ENCODE results near the gene DIDO1.
"Not testable (repeated sequence)": the region's sequence is repeated elsewhere in the genome, so short reads cannot be mapped to it uniquely, and the experiment has no call there.

DIDO1 gene

DNA sequence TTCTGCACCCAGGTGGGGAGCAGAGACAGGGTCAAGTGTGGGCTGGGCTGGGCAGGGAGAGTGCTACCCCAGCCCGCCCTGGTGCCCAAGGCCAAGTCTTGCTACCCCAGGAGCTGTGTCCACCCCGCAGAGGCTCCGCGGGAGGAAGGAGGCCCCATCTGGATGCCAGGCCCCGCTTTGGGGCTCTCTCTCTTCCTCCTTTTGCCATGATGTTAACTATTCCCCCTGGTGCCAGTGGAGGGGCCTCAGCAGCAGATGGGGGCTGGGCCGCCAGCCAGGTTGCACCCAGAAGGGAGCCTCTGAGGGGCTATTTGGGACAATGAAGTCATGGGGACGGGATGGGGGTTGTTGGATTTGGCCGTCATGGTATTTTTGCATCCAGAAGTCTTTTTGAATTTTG is 35.5 kb upstream of the DIDO1 start:
- Histone ChIP-seq H3K9me3 (ENCODE audit: control insufficient read depth, low read length) (no peaks in the 10 kb centered on the region), H3K4me1 (ENCODE audit: control insufficient read depth, insufficient read depth, low read length, poor library complexity, severe bottlenecking) (no peaks in the 10 kb centered on the region), H3K27ac (ENCODE audit: low read depth, low read length, severe bottlenecking) (no peak overlapping the region), H3K36me3 (ENCODE audit: control insufficient read depth, insufficient read depth, low read length) (no peaks in the 10 kb centered on the region), H3K4me3 (ENCODE audit: extremely low read depth, insufficient read depth, low read length, poor library complexity, severe bottlenecking) (no peak overlapping the region)
- WGBS, 2 experiments (ENCODE audit: insufficient coverage in 2 of 2): 90 to 91% methylated on average over 3 to 6 of the region's 8 CpGs

DNA sequence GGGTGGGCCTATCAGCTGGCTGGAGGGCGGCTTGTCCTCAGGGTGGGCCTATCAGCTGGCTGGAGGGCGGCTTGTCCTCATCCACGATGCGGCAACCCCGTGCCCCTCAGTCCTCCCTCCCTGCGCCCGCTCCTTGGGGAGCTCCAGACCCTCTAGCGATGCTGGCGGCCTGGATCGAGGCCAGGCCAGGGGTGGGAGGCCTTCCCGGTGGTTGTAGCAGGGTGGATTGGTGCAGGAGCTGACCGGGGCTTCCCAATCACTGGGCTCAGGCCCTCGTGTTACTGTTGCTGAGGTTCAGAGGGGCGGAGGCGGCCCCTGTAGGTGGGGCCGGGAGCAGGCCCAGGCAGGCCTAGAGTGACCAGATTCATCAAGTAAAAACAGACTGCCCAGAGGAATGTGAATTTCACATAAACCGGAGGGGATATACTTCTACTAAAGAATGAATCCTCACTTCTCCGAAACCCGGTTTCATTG is 35.0 kb upstream of the DIDO1 start:
- Histone ChIP-seq H3K27ac (ENCODE audit: low read depth, low read length, severe bottlenecking) (no peak overlapping the region), H3K4me1 (ENCODE audit: control insufficient read depth, insufficient read depth, low read length, poor library complexity, severe bottlenecking) (peaks cover 2% of the 10 kb centered on the region), H3K36me3 (ENCODE audit: control insufficient read depth, insufficient read depth, low read length) (no peaks in the 10 kb centered on the region), H3K9me3 (ENCODE audit: control insufficient read depth, low read length) (no peaks in the 10 kb centered on the region), H3K4me3 (ENCODE audit: extremely low read depth, insufficient read depth, low read length, poor library complexity, severe bottlenecking) (no peak overlapping the region)
- 75 to 87% methylated on average over 11 to 13 of the region's 19 CpGs for WGBS, 2 experiments (ENCODE audit: insufficient coverage in 2 of 2)

DNA sequence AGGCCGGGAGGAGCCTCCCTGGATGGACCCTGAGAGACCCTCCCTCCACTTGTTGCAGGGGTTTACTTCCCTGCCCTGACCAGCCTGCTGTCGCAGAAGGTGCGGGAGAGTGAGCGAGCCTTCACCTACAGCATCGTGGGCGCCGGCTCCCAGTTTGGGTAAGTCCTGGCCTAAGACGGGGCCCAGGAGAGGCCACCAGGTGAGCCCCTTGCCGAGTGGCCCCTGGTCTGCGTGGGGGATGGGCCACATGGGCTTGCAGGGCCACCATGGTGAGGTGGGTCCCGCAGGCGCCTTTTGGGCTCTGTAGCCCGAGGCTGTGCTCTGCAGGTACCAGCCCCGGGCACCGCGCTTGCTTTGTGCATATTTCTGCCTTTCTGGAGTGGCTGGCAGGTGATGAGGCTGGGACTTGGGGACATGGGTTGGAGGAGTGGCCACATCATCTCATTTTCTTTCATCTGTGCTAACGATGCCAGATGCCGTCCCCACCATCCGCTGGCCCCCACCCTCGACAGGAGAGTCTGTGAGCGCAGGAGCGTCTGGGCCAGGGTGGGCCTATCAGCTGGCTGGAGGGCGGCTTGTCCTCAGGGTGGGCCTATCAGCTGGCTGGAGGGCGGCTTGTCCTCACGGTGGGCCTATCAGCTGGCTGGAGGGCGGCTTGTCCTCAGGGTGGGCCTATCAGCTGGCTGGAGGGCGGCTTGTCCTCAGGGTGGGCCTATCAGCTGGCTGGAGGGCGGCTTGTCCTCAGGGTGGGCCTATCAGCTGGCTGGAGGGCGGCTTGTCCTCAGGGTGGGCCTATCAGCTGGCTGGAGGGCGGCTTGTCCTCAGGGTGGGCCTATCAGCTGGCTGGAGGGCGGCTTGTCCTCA is 34.4 kb upstream of the DIDO1 start:
- H3K36me3 ChIP-seq (ENCODE audit: control insufficient read depth, insufficient read depth, low read length); H3K4me1 ChIP-seq (ENCODE audit: control insufficient read depth, insufficient read depth, low read length, poor library complexity, severe bottlenecking); H3K4me3 ChIP-seq (ENCODE audit: extremely low read depth, insufficient read depth, low read length, poor library complexity, severe bottlenecking); H3K9me3 ChIP-seq (ENCODE audit: control insufficient read depth, low read length); H3K27ac ChIP-seq (ENCODE audit: low read depth, low read length, severe bottlenecking): not testable (repeated sequence)
- 94 to 99% methylated on average over 15 to 16 of the region's 31 CpGs for WGBS, 2 experiments (ENCODE audit: insufficient coverage in 2 of 2)

DNA sequence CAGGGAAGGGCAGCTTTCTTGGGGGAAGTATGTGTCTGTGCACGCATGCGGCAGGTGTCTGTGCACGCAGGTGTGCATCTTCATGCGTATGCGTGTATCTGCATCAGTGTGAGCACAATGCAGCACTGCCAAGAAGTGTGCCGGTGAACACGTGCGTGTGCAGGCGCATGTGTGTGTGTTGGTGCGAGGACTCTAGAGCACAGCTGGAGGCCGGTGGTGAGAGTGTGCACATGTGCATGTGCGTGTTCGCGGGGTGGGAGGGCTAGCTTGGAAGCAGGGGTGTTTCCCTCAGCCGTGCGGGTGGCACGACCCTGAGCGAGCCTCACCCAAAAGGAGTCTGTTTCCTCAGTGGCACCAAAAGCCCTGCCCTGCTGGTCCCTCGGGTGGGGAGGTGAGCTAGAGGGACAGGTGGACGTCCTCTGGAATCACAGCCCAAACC is 33.7 kb upstream of the DIDO1 start:
- Histone ChIP-seq H3K9me3 (ENCODE audit: control insufficient read depth, low read length) (no peaks in the 10 kb centered on the region), H3K27ac (ENCODE audit: low read depth, low read length, severe bottlenecking) (no peak overlapping the region), H3K4me3 (ENCODE audit: extremely low read depth, insufficient read depth, low read length, poor library complexity, severe bottlenecking) (no peak overlapping the region), H3K4me1 (ENCODE audit: control insufficient read depth, insufficient read depth, low read length, poor library complexity, severe bottlenecking) (peaks cover 6% of the 10 kb centered on the region), H3K36me3 (ENCODE audit: control insufficient read depth, insufficient read depth, low read length) (no peaks in the 10 kb centered on the region)
- WGBS, 2 experiments (ENCODE audit: insufficient coverage in 2 of 2): 93 to 97% methylated on average over 20 of the region's 20 CpGs

DNA sequence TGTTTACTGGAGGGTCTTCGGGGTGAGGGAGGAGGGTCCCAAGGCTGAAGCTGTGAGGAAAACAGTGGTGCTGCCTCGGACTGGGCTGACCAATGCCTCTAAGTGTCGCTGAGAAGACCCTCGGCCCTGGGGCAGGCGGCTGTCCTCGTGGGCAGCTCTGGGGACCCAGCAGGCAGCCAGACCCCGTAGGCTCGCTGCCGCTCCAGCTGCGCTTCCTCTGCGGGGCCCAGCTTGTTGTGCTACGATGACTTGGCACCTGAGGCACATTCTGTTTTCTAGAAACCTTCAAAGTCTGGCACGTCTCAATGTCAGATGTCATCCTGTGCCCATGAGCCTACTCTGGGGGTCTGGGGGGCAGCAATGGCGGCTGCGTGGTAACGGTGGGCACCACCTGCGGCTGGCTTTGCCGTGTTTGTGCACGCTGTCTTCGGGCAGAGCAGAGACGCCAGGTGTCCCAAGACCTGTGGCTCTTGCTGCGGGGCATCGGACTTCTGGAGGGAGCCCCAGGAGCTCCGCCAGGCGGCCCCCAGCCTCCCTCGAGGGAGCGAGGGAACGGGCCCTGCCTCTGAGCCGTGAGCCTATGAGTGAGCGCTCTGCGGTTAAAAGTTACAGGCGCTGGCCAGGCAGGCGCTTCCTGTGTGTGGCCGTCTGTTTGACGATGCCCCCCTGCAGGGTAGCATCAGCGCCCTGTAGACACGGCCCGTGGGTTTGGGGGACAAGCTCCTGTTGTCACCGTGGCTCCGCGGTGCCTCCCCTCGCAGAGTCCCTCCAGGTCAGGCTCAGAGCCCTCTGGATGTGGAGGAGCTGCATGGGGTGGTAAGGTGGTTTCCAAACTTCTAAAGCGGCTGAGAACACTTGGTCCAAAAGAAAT is 33.0 kb upstream of the DIDO1 start:
- no peak overlapping the region for H3K27ac ChIP-seq (ENCODE audit: low read depth, low read length, severe bottlenecking)
- 88 to 92% methylated on average over 36 to 42 of the region's 43 CpGs for WGBS, 2 experiments (ENCODE audit: insufficient coverage in 2 of 2)

DNA sequence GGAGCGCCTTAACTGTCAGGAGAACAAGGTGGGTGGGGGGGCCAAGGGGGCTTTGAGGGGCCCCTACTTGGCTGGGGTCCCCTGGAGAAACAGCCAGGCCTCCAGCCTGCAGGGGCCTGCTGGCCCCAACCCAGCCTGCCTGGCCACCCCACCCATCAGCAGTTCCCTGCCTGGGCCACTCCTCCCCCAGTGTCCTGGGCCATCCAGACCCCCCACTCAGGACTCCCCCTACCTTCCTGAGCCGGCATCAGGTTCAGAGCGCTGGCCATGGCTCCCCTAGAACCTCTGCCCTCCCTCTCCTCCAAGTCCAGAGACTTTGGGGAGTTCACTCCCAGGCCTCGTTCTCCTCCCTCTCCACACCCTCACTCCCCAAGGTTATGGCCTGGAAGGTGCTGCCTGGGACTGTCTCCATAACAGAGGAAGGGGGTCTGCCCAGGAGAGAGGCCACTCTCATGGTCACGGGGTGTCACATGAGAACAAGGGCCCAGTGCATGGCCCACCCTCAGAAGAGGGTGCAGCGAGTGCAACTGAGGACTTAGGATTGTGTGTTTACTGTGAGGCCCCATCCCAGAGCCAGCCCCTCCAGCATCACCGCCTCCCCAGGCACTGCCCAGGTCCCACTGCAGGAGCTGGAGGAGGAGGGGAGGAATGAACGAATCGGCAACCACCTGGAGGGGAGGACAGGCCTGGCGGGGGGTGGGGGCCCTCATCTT is 32.2 kb upstream of the DIDO1 start:
- WGBS, 2 experiments (ENCODE audit: insufficient coverage in 2 of 2): 84 to 93% methylated on average over 3 to 6 of the region's 10 CpGs

More for the DNA sequence above, 33.0 kb upstream of the DIDO1 start:
- Histone ChIP-seq H3K36me3 (ENCODE audit: control insufficient read depth, insufficient read depth, low read length) (no peaks in the 10 kb centered on the region), H3K9me3 (ENCODE audit: control insufficient read depth, low read length) (no peaks in the 10 kb centered on the region), H3K4me1 (ENCODE audit: control insufficient read depth, insufficient read depth, low read length, poor library complexity, severe bottlenecking) (peaks cover 10% of the 10 kb centered on the region), H3K4me3 (ENCODE audit: extremely low read depth, insufficient read depth, low read length, poor library complexity, severe bottlenecking) (no peak overlapping the region)

DNA sequence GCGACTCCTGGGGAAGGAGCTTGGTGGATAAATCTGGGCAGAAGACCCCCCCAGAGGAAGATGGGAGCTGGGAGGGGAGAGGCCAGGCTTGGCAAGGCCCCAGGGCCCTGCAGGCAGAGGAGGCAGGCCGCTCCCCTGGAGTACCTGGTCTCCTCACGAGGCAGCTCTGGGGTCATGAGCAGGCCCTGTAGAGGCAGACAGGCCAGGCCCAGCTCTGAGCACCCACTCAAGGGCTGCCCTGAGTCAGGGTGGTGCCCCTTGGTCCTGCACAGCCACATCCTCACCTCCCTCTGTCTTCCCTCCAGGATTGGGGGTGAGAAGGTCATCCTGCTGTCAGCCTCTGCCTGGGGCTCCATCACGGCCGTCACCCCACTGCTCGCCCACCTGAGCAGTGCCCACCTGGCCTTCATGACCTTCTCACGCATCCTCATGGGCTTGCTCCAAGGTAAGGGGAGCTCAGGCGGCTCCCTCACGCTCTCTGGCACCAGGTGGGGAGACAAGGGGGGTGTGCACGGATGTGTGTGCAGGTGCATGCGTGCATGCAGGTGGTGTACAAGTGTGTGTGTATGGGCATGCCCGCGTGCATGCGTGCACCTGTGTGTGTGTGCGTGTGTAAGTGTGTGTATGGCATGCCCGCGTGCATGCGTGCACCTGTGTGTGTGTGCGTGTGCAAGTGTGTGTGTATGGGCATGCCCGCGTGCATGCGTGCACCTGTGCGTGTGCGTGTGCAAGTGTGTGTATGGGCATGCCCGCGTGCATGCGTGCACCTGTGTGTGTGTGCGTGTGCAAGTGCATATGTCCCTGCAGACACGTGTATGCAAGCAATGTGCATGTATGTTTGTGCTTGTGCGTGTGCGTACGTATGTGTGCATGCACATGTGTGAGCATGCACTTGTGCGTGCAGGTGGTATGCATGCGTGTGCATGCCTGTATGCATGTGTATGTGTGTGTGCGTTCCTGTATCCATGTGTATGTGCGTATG is 31.1 kb upstream of the DIDO1 start:
- Histone ChIP-seq H3K4me3 (ENCODE audit: extremely low read depth, insufficient read depth, low read length, poor library complexity, severe bottlenecking) (no peak overlapping the region), H3K27ac (ENCODE audit: low read depth, low read length, severe bottlenecking) (no peak overlapping the region), H3K4me1 (ENCODE audit: control insufficient read depth, insufficient read depth, low read length, poor library complexity, severe bottlenecking) (peaks cover 19% of the 10 kb centered on the region), H3K9me3 (ENCODE audit: control insufficient read depth, low read length) (no peaks in the 10 kb centered on the region), H3K36me3 (ENCODE audit: control insufficient read depth, insufficient read depth, low read length) (no peaks in the 10 kb centered on the region)
- 95 to 97% methylated on average over 32 to 34 of the region's 36 CpGs for WGBS, 2 experiments (ENCODE audit: insufficient coverage in 2 of 2)

More for the DNA sequence above, 32.2 kb upstream of the DIDO1 start:
- Histone ChIP-seq H3K27ac (ENCODE audit: low read depth, low read length, severe bottlenecking) (no peak overlapping the region), H3K9me3 (ENCODE audit: control insufficient read depth, low read length) (no peaks in the 10 kb centered on the region), H3K4me1 (ENCODE audit: control insufficient read depth, insufficient read depth, low read length, poor library complexity, severe bottlenecking) (peaks cover 16% of the 10 kb centered on the region), H3K4me3 (ENCODE audit: extremely low read depth, insufficient read depth, low read length, poor library complexity, severe bottlenecking) (no peak overlapping the region), H3K36me3 (ENCODE audit: control insufficient read depth, insufficient read depth, low read length) (no peaks in the 10 kb centered on the region)

DNA sequence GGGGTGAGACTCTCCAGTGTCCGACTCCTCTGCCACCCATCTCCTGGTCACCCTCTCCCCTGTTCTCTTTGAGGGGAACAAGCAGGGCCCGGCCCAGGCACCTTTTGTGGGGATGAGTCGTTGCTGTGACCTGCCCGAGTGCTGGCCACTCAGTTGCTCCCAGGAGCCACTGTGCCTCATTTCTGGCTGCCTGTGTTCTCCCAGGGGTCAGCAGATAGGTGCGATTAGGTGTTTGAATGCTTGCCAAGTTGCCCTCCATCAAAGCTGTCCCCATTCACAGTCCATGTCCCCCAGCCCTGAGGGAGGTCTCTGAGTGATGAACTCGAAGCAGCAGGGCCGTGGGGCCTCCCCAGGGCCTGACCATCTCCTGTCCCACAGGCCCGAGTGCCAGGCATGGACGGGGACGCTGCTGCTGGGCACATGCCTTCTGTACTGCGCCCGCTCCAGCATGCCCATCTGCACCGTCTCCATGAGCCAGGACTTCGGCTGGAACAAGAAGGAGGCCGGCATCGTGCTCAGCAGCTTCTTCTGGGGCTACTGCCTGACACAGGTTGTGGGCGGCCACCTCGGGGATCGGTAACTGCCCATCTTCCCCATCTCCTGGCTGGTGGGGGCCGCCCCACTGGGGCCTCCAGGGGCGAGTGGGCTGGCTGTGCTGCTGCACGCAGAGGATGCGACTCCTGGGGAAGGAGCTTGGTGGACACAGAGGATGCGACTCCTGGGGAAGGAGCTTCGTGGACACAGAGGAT is 30.3 kb upstream of the DIDO1 start:
- H3K9me3 ChIP-seq (ENCODE audit: control insufficient read depth, low read length): no peaks in the 10 kb centered on the region
- no peak overlapping the region for H3K27ac ChIP-seq (ENCODE audit: low read depth, low read length, severe bottlenecking)
- H3K36me3 ChIP-seq (ENCODE audit: control insufficient read depth, insufficient read depth, low read length): no peaks in the 10 kb centered on the region
- peaks cover 19% of the 10 kb centered on the region for H3K4me1 ChIP-seq (ENCODE audit: control insufficient read depth, insufficient read depth, low read length, poor library complexity, severe bottlenecking)
- H3K4me3 ChIP-seq (ENCODE audit: extremely low read depth, insufficient read depth, low read length, poor library complexity, severe bottlenecking): no peak overlapping the region
- 86 to 98% methylated on average over 20 to 25 of the region's 25 CpGs for WGBS, 2 experiments (ENCODE audit: insufficient coverage in 2 of 2)

Data from mesodermal cell (in vitro differentiated cells).